C4-2B (cell line): ENCODE results near the gene TM9SF1.

Experiments used
- H3K27ac ChIP-seq: fragments of 450-650 bp; 2 replicates; pipeline ENCODE4 v1.5.1; 2017
- CTCF ChIP-seq: fragments of 450-650 bp; conservative IDR thresholded peaks from 2 replicates; pipeline ENCODE4 v1.5.1; 2017; ENCODE audit warnings: mild to moderate bottlenecking
- ZFX ChIP-seq: fragments of 450-650 bp; IDR thresholded peaks from 2 replicates; pipeline ENCODE4 v1.6.1; 2017

The TM9SF1 gene

DNA sequence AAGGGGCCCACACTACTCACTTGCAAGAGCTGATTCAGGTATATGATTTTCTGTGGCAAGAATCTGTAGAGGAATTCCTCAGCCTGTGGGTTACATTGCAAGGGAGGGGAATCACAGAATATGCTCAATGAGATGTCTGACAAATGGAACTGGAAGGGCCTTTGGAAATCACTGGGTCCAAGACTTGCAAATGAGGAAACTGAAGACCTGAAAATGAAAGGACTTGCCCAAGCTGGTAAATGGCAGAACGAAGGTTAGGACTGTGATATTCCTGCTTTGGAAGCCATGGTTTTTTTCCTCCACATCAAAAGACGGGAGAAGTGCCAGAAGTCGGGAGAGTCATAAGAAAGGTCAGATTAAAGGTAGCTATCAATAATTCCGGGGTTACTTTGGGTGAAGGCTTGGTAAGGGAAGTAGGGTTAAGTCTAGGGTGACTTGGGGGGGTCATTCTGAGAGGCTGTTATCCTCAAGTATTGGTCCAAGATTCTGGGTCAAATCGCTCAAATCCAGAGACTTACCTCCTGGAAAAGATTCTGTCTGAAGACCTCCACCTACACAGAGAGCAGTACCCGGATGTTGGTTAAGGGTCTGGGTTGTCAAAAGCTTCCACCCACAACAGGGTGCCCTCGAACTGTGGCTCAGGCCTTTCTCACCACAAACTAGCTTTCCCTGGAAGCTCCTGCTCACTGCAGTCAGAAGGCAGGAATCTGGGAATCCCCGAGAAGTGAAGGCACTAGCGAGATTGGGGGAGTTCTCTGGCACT lies 49.4 kb downstream of the TM9SF1 start:
- TF ChIP-seq ZFX: no peak
- no peak for TF ChIP-seq CTCF
- peak overlapping the region; percentile 88 for H3K27ac ChIP-seq

DNA sequence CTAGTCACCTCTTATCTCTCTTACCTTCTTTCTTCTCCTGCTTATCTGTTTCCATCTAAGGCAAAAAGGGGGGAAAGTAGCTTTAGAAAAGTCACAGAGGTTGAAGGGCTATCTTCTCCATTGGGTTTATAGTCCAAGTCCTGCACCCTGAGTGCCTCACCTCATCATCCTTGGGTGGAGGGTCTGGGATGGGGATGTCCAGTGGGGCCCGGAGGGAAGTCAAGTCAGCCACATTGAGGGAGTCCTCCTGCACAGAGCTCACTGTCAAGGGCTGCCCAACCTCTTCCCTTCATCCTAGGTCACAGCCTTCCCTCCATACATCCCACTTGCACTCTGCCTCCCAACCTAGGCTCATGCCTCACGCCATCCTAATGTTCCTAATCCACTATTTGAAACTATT lies 50.0 kb downstream of the TM9SF1 start:
- TF ChIP-seq CTCF: no peak
- TF ChIP-seq ZFX: no peak
- H3K27ac ChIP-seq: peak overlapping the region; percentile 88

DNA sequence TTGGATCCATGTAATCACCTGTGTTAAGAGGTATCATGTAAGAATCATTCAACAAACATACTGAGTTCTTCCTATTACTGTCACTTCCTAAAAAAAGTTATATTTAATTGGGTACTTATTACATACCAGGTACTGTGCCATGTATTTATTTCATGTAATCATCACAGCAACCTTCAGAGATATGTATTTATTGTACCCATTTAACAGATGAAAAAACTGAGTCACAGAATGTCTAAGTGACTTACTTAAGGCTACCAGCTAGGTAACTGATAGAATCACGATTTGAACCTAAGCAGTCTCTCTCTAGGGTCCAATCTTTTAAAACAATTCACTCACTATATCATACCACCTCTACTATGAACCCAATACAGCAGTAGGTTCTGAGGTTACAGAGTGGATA lies 50.8 kb downstream of the TM9SF1 start:
- TF ChIP-seq ZFX (no peak), CTCF (no peak)
- no peak overlapping the region for H3K27ac ChIP-seq

DNA sequence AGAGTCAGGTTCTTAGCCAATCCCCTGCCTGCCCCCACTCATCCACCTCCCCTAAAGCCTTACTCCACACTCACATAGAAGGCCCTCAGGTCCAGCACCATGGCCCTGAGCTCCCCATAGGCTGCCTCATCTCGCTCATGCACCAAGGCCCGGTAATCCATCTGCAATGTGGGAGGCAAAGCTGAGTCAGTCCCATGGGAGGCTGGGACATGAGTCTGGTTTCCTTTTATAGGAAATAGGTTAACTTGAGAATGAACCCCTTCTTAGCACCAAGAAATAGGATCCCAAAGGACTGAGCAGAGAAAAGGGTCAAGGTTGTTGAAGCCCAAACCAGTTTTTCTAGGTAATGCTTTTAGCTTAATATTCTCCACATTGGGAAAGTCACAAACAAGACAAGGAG lies 51.7 kb downstream of the TM9SF1 start:
- no peak for TF ChIP-seq CTCF
- no peak for TF ChIP-seq ZFX
- H3K27ac ChIP-seq: no peak overlapping the region

- H3K27ac ChIP-seq: peak within 1 kb of the TSS; percentile 98
- no peak; the same call in 1 of the 2 replicates for TF ChIP-seq CTCF
- TF ChIP-seq ZFX: peak; percentile 87
These were observed 54.0 kb downstream of the TM9SF1 start, which contains the start of gene EMC9 for GRCh38 chr14:24141097-24141880. Gene EMC9, minus strand, starts transcription at chr14:24141591. Its CDS starts 287 bp downstream, at chr14:24141304.

GRCh38 chr14:24139272-24139934 lies 55.8 kb downstream of the TM9SF1 start:
- no peak overlapping the region; the same call in 1 of the 2 replicates for H3K27ac ChIP-seq
- TF ChIP-seq ZFX (no peak), CTCF (no peak; the same call in 1 of the 2 replicates)
